Breast epithelium (tissue), 4 donors: ENCODE results near the gene KIF21A. TPM values are rescaled to one million over a fixed set of nuclear protein-coding genes. Genes with fewer than 3 reads are reported as not detected.

Experiments used
- DNase-seq, 2 donors: peaks; one replicate each; pipeline ENCODE4 v3.0.0-alpha.2; 2019; ENCODE audit warnings: low spot score in 2 of 2
- H3K27ac ChIP-seq, 2 donors: fragments of 200-600 bp; sonication (generic) in 1 of 2; one replicate each; pipeline ENCODE4 v1.5.1; 2016 to 2019; ENCODE audit warnings: mild to moderate bottlenecking in 1 of 2
- H3K27me3 ChIP-seq, 2 donors: fragments of 200-600 bp; sonication (generic) in 1 of 2; one replicate each; pipeline versions ENCODE4 v1.5.1 to v1.6.0; 2017 to 2019; ENCODE audit warnings: control low read depth in 1 of 2, mild to moderate bottlenecking in 1 of 2
- H3K36me3 ChIP-seq: fragments of 200-600 bp; one replicate; pipeline ENCODE4 v1.5.1; 2019
- H3K4me1 ChIP-seq, 2 donors: fragments of 200-600 bp; sonication (generic); one replicate each; pipeline ENCODE4 v1.5.1; 2016 to 2019; ENCODE audit warnings: control low read depth in 1 of 2
- H3K4me3 ChIP-seq, 3 donors: fragments of 200-600 bp; sonication (generic); 1 replicate in 2 of 3; 2 replicates in 1 of 3; pipeline ENCODE4 v1.5.1; 2016 to 2019; ENCODE audit warnings: mild to moderate bottlenecking in 3 of 3, moderate library complexity in 2 of 3
- H3K9me3 ChIP-seq, 2 donors: fragments of 200-600 bp; sonication (generic) in 1 of 2; one replicate each; pipeline ENCODE4 v1.5.1; 2016 to 2019; ENCODE audit warnings: control low read depth in 1 of 2
- CTCF ChIP-seq, 3 donors: fragments of 450-650 bp; IDR thresholded peaks; one replicate each; pipeline ENCODE4 v1.5.1; 2016 to 2017; ENCODE audit warnings: antibody characterized with exemption in 3 of 3, mild to moderate bottlenecking in 3 of 3, moderate library complexity in 3 of 3
- POLR2A ChIP-seq: fragments of 450-650 bp; IDR thresholded peaks from one replicate; pipeline ENCODE4 v1.6.1; 2016; ENCODE audit warnings: antibody characterized with exemption, mild to moderate bottlenecking, moderate library complexity
- POLR2AphosphoS5 ChIP-seq, 3 donors: sonication (generic); formaldehyde crosslinking; IDR thresholded peaks; one replicate each; pipeline ENCODE4 v1.6.1; 2017; ENCODE audit warnings: antibody characterized with exemption in 3 of 3
- intact Hi-C: fragments of 100-400 bp; cut with DNase I; formaldehyde crosslinking; loops from one replicate; pipeline ENCODE4 v1.15.1; 2023; ENCODE audit warnings: low total_unique reads
- total RNA-seq, 3 donors: library from RNA; depleted of rRNA; stranded (reverse); fragments of >200 nt; gene quantifications; one replicate each; pipeline ENCODE4 v1.1.0, GENCODE V29; 2016

Gene KIF21A
- total RNA-seq, 3 donors from 2014 or later = 10.2 to 23.7 (median 11.7) TPM

- H3K27me3 ChIP-seq = no peaks in the 10 kb centered on the region
- no peak for TF ChIP-seq POLR2AphosphoS5 (IDR thresholded peaks at IDR 0.05)
- TF ChIP-seq CTCF (IDR thresholded peaks at IDR 0.05) = no peak
- TF ChIP-seq POLR2A = no peak
- no peak for DNase-seq
Observed at GRCh38 chr12:39459027-39459434, 16.1 kb upstream of the KIF21A start.

GRCh38 chr12:39451977-39452376, 9.1 kb upstream of the KIF21A start:
- H3K27ac ChIP-seq = no peak overlapping the region
- intact Hi-C loops = no loop called here
- H3K4me3 ChIP-seq = no peak overlapping the region
- H3K9me3 ChIP-seq = no peaks in the 10 kb centered on the region
- H3K36me3 ChIP-seq = no peaks in the 10 kb centered on the region
- DNase-seq = no peak
- no peaks in the 10 kb centered on the region for H3K4me1 ChIP-seq
- TF ChIP-seq CTCF (IDR thresholded peaks at IDR 0.05) (no peak), POLR2A (no peak), POLR2AphosphoS5 (IDR thresholded peaks at IDR 0.05) (no peak)
- no peaks in the 10 kb centered on the region for H3K27me3 ChIP-seq

More at GRCh38 chr12:39459027-39459434, 16.1 kb upstream of the KIF21A start:
- Histone ChIP-seq H3K27ac (no peak overlapping the region), H3K9me3 (no peaks in the 10 kb centered on the region), H3K4me1 (no peaks in the 10 kb centered on the region), H3K4me3 (no peak overlapping the region), H3K36me3 (no peaks in the 10 kb centered on the region)
- intact Hi-C loops = no loop called here

GRCh38 chr12:39448038-39448437, 5.1 kb upstream of the KIF21A start:
- H3K36me3 ChIP-seq = no peaks in the 10 kb centered on the region
- no peak for DNase-seq
- no peaks in the 10 kb centered on the region for H3K4me1 ChIP-seq
- H3K9me3 ChIP-seq = no peaks in the 10 kb centered on the region
- no peak overlapping the region for H3K27ac ChIP-seq
- no peaks in the 10 kb centered on the region for H3K27me3 ChIP-seq
- no peak for TF ChIP-seq POLR2A
- H3K4me3 ChIP-seq = no peak overlapping the region
- intact Hi-C loops = no loop called here

GRCh38 chr12:39443929-39444209, 949 bp upstream of the KIF21A start:
- no peaks in the 10 kb centered on the region for H3K4me1 ChIP-seq
- H3K27me3 ChIP-seq = no peaks in the 10 kb centered on the region
- no peaks in the 10 kb centered on the region for H3K9me3 ChIP-seq
- no peaks in the 10 kb centered on the region for H3K36me3 ChIP-seq
- TF ChIP-seq POLR2AphosphoS5 (IDR thresholded peaks at IDR 0.05) (no peak), CTCF (IDR thresholded peaks at IDR 0.05) (no peak), POLR2A (no peak)
- intact Hi-C loops = no loop called here
- no peak for DNase-seq
- peak overlapping the region; percentile 82 to 95 (median 84) for H3K4me3 ChIP-seq
- peak overlapping the region; percentile 84 to 85 for H3K27ac ChIP-seq

GRCh38 chr12:39442831-39443080, 164 bp downstream of the KIF21A start:
- peak overlapping the region; percentile 84 to 85 for H3K27ac ChIP-seq
- H3K27me3 ChIP-seq = no peaks in the 10 kb centered on the region
- no peaks in the 10 kb centered on the region for H3K9me3 ChIP-seq
- TF ChIP-seq CTCF (IDR thresholded peaks at IDR 0.05) = no peak
- TF ChIP-seq POLR2AphosphoS5 (IDR thresholded peaks at IDR 0.05) = no peak
- no peak for TF ChIP-seq POLR2A
- DNase-seq = no peak
- H3K4me1 ChIP-seq = no peaks in the 10 kb centered on the region
- peak overlapping the region; percentile 82 to 95 (median 84) for H3K4me3 ChIP-seq
- intact Hi-C loops = no loop called here
- no peaks in the 10 kb centered on the region for H3K36me3 ChIP-seq
